IPS-NIHi7 (cell line): ENCODE measurements around the gene USP3.
"Not testable (repeated sequence)": the region's sequence is repeated elsewhere in the genome, so short reads cannot be mapped to it uniquely, and the experiment has no call there.

ENCODE experiments used
- DNase-seq: peaks from one replicate; pipeline ENCODE4 v3.0.0; 2012; ENCODE audit warnings: mixed read lengths; ENCODE audit errors: extremely low spot score

Gene USP3

GRCh38 chr15:63513728-63514127 is 9.3 kb downstream of the USP3 start:
- DNase-seq = no peak

- DNase-seq = no peak
Observed at GRCh38 chr15:63514531-63514943, 10.1 kb downstream of the USP3 start.

- DNase-seq = no peak
Observed at GRCh38 chr15:63517202-63517601, 12.8 kb downstream of the USP3 start.

- DNase-seq = peak; percentile 40
Observed at GRCh38 chr15:63517628-63518027, 13.2 kb downstream of the USP3 start.

GRCh38 chr15:63519041-63519440 is 14.6 kb downstream of the USP3 start:
- no peak for DNase-seq

- no peak for DNase-seq
Observed at GRCh38 chr15:63519548-63520178, 15.3 kb downstream of the USP3 start.

- not testable (repeated sequence) for DNase-seq
Observed at GRCh38 chr15:63520462-63520861, 16.1 kb downstream of the USP3 start.

- no peak for DNase-seq
Observed at GRCh38 chr15:63522225-63522578, 17.8 kb downstream of the USP3 start.

GRCh38 chr15:63523306-63523990 is 19.1 kb downstream of the USP3 start:
- DNase-seq = no peak

GRCh38 chr15:63524316-63525015 is 20.1 kb downstream of the USP3 start:
- DNase-seq = no peak

GRCh38 chr15:63526401-63526800 is 22.0 kb downstream of the USP3 start:
- no peak for DNase-seq

- DNase-seq = no peak
Observed at GRCh38 chr15:63528138-63528659, 23.8 kb downstream of the USP3 start.

GRCh38 chr15:63530235-63530634 is 25.8 kb downstream of the USP3 start:
- no peak for DNase-seq

- no peak for DNase-seq
Observed at GRCh38 chr15:63530752-63531299, 26.4 kb downstream of the USP3 start.

GRCh38 chr15:63531586-63531985 is 27.2 kb downstream of the USP3 start:
- DNase-seq = peak; percentile 41

GRCh38 chr15:63532307-63532744 is 27.9 kb downstream of the USP3 start:
- DNase-seq = no peak

GRCh38 chr15:63534888-63535287 is 30.5 kb downstream of the USP3 start:
- DNase-seq = not testable (repeated sequence)

- DNase-seq = no peak
Observed at GRCh38 chr15:63535689-63536088, 31.3 kb downstream of the USP3 start.

- no peak for DNase-seq
Observed at GRCh38 chr15:63538876-63539275, 34.5 kb downstream of the USP3 start.

GRCh38 chr15:63539521-63539920 is 35.1 kb downstream of the USP3 start:
- DNase-seq = no peak

- no peak for DNase-seq
Observed at GRCh38 chr15:63539998-63540397, 35.6 kb downstream of the USP3 start.

- no peak for DNase-seq
Observed at GRCh38 chr15:63540449-63540848, 36.1 kb downstream of the USP3 start.
